Effector CD4-positive, alpha-beta T cell (primary cell): ENCODE data around the gene GABRG3.
"Not testable (repeated sequence)": the region's sequence is repeated elsewhere in the genome, so short reads cannot be mapped to it uniquely, and the experiment has no call there.

ENCODE experiments used
- DNase-seq: peaks from one replicate; pipeline ENCODE4 v3.0.0-alpha.2; 2020

The GABRG3 gene

GRCh38 chr15:27353856-27354255 lies 382.9 kb downstream of the GABRG3 start:
- no peak for DNase-seq

- DNase-seq = no peak
These were observed 387.9 kb downstream of the GABRG3 start for GRCh38 chr15:27358751-27359434.

GRCh38 chr15:27359586-27359985 lies 388.6 kb downstream of the GABRG3 start:
- DNase-seq = no peak

GRCh38 chr15:27360316-27360715 lies 389.3 kb downstream of the GABRG3 start:
- no peak for DNase-seq

GRCh38 chr15:27361438-27361837 lies 390.5 kb downstream of the GABRG3 start:
- DNase-seq = no peak

- no peak for DNase-seq
These were observed 394.5 kb downstream of the GABRG3 start for GRCh38 chr15:27365456-27365855.

- DNase-seq = not testable (repeated sequence)
These were observed 406.4 kb downstream of the GABRG3 start for GRCh38 chr15:27377391-27377790.

- no peak for DNase-seq
These were observed 411.5 kb downstream of the GABRG3 start for GRCh38 chr15:27382361-27383025.

GRCh38 chr15:27383726-27384125 lies 412.7 kb downstream of the GABRG3 start:
- DNase-seq = no peak

- no peak for DNase-seq
These were observed 421.2 kb downstream of the GABRG3 start for GRCh38 chr15:27392163-27392562.

- no peak for DNase-seq
These were observed 425.5 kb downstream of the GABRG3 start for GRCh38 chr15:27396521-27396920.

- no peak for DNase-seq
These were observed 426.0 kb downstream of the GABRG3 start for GRCh38 chr15:27396996-27397395.

- no peak for DNase-seq
These were observed 427.7 kb downstream of the GABRG3 start for GRCh38 chr15:27398631-27399161.

- no peak for DNase-seq
These were observed 428.3 kb downstream of the GABRG3 start for GRCh38 chr15:27399241-27399640.

GRCh38 chr15:27401471-27401870 lies 430.5 kb downstream of the GABRG3 start:
- no peak for DNase-seq

- DNase-seq = no peak
These were observed 437.4 kb downstream of the GABRG3 start for GRCh38 chr15:27408428-27408827.

GRCh38 chr15:27410996-27411605 lies 440.1 kb downstream of the GABRG3 start:
- DNase-seq = no peak

GRCh38 chr15:27412415-27412814 lies 441.4 kb downstream of the GABRG3 start:
- DNase-seq = no peak

- DNase-seq = no peak
These were observed 443.3 kb downstream of the GABRG3 start for GRCh38 chr15:27414168-27414870.

GRCh38 chr15:27418726-27419125 lies 447.7 kb downstream of the GABRG3 start:
- DNase-seq = no peak

GRCh38 chr15:27422997-27423396 lies 452.0 kb downstream of the GABRG3 start:
- DNase-seq = no peak

GRCh38 chr15:27426805-27427204 lies 455.8 kb downstream of the GABRG3 start:
- no peak for DNase-seq

- DNase-seq = no peak
These were observed 456.3 kb downstream of the GABRG3 start for GRCh38 chr15:27427276-27427675.
